ENCODE results near the gene KCNJ2.

KCNJ2 gene

DNA sequence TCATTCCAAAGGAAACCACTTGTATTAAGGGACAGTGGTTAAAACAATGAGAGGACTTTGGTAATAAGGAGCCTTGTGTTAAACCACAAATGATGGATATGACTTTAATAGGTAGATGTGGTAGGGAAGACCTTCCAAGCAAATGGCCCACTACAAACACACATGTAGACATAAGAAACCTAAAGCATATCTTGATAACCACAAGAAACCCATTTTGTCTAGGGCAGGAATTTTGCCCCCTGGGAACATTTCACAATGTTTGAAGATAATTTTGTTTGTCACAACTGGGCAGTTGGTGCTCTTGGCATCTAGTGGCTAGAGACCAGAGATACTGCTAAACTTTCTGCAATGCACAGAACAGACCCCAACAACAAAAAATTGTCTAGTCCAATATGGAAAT, 25.8 kb downstream of the KCNJ2 start:
- ATAC-seq (ENCODE audit: insufficient read depth, low read depth) (no peak), DNase-seq (no peak)
- H3K27ac ChIP-seq (ENCODE audit: low read length): no peak overlapping the region
- H3K79me2 ChIP-seq (ENCODE audit: insufficient read depth, low read length): no peaks in the 10 kb centered on the region
- H3K4me3 ChIP-seq (ENCODE audit: low read depth in 1 of 2, low read length in 2 of 2): no peak overlapping the region
- no peak overlapping the region for H3K4me2 ChIP-seq (ENCODE audit: insufficient read depth, low read length)
- no peaks in the 10 kb centered on the region for H3K9me3 ChIP-seq (ENCODE audit: insufficient read depth, low read length, severe bottlenecking)
- no peaks in the 10 kb centered on the region for H3K36me3 ChIP-seq (ENCODE audit: insufficient read depth, low read length)
- H4K20me1 ChIP-seq (ENCODE audit: insufficient read depth, low read length): no peaks in the 10 kb centered on the region
- H2AFZ ChIP-seq (ENCODE audit: low read depth, low read length): no peak overlapping the region
- H3K4me1 ChIP-seq (ENCODE audit: insufficient read depth, low read length): no peaks in the 10 kb centered on the region
- no peak overlapping the region for H3K9ac ChIP-seq (ENCODE audit: low read depth, low read length)
- no peaks in the 10 kb centered on the region for H3K27me3 ChIP-seq (ENCODE audit: insufficient read depth, low read length, poor library complexity)
- TF ChIP-seq EZH2 (IDR thresholded peaks at IDR 0.05; ENCODE audit: borderline replicate concordance, low read depth, low read length, severe bottlenecking): no peak
- TF ChIP-seq, protein P1, sequence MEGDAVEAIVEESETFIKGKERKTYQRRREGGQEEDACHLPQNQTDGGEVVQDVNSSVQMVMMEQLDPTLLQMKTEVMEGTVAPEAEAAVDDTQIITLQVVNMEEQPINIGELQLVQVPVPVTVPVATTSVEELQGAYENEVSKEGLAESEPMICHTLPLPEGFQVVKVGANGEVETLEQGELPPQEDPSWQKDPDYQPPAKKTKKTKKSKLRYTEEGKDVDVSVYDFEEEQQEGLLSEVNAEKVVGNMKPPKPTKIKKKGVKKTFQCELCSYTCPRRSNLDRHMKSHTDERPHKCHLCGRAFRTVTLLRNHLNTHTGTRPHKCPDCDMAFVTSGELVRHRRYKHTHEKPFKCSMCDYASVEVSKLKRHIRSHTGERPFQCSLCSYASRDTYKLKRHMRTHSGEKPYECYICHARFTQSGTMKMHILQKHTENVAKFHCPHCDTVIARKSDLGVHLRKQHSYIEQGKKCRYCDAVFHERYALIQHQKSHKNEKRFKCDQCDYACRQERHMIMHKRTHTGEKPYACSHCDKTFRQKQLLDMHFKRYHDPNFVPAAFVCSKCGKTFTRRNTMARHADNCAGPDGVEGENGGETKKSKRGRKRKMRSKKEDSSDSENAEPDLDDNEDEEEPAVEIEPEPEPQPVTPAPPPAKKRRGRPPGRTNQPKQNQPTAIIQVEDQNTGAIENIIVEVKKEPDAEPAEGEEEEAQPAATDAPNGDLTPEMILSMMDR (IDR thresholded peaks at IDR 0.05; ENCODE audit: borderline replicate concordance, extremely low read depth, low read length, poor library complexity, severe bottlenecking): no peak

DNA sequence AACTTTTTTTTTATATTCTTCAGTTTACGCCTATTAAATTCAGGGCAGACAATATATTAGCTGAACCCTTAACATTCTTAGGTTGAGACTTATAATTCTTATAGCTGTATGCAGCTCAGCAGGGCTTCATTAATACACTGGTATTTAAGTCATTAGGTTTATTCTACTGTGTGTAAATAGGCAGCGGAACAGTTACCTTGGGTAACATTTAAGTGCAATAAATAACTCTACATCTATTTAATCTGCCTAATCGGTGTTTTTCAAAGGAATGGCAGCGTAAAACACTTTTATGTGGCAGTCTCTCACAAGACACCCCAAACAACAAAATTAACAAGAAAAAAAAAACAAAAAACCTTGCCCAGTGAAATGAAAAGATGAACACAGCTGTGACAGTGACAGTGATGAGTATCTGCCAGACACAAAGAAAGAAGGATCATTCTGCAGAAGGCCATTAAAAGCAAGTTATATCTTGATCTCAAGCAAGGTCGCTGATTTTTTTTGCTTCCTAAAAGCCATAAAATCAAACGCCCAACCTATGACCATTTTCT, 32.6 kb downstream of the KCNJ2 start:
- Histone ChIP-seq H3K9me3 (ENCODE audit: insufficient read depth, low read length, severe bottlenecking) (no peaks in the 10 kb centered on the region), H3K79me2 (ENCODE audit: insufficient read depth, low read length) (no peaks in the 10 kb centered on the region), H3K27ac (ENCODE audit: low read length) (no peak overlapping the region), H3K4me1 (ENCODE audit: insufficient read depth, low read length) (no peaks in the 10 kb centered on the region), H4K20me1 (ENCODE audit: insufficient read depth, low read length) (no peaks in the 10 kb centered on the region), H3K4me2 (ENCODE audit: insufficient read depth, low read length) (no peak overlapping the region), H3K9ac (ENCODE audit: low read depth, low read length) (no peak overlapping the region), H3K36me3 (ENCODE audit: insufficient read depth, low read length) (no peaks in the 10 kb centered on the region), H2AFZ (ENCODE audit: low read depth, low read length) (no peak overlapping the region), H3K27me3 (ENCODE audit: insufficient read depth, low read length, poor library complexity) (no peaks in the 10 kb centered on the region), H3K4me3 (ENCODE audit: low read depth in 1 of 2, low read length in 2 of 2) (no peak overlapping the region)
- TF ChIP-seq, protein P1 (IDR thresholded peaks at IDR 0.05; ENCODE audit: borderline replicate concordance, extremely low read depth, low read length, poor library complexity, severe bottlenecking): no peak
- TF ChIP-seq EZH2 (IDR thresholded peaks at IDR 0.05; ENCODE audit: borderline replicate concordance, low read depth, low read length, severe bottlenecking): no peak
- no peak for DNase-seq
- no peak for ATAC-seq (ENCODE audit: insufficient read depth, low read depth)

DNA sequence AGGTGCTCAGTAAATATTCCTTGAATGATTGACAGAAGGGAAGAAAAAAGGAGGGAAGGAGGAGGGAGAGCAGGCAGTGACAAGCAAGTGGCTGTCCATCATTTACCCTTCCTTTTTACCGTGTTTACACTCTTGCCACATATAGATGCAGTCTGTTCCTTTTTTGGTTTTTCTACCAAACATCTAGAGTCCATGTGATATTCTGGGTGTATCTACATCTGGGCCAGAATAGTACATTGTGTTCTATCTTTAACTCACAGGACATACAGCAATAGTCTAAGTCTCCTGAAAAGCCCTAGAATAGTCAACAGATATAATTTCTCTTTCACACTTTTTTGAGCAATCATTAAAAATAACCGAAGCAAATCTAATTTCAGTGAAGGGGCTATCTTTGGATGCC, 33.5 kb downstream of the KCNJ2 start:
- TF ChIP-seq EZH2 (IDR thresholded peaks at IDR 0.05; ENCODE audit: borderline replicate concordance, low read depth, low read length, severe bottlenecking): no peak
- TF ChIP-seq, protein P1 (IDR thresholded peaks at IDR 0.05; ENCODE audit: borderline replicate concordance, extremely low read depth, low read length, poor library complexity, severe bottlenecking): no peak
- Histone ChIP-seq H3K79me2 (ENCODE audit: insufficient read depth, low read length) (no peaks in the 10 kb centered on the region), H2AFZ (ENCODE audit: low read depth, low read length) (no peak overlapping the region), H3K9ac (ENCODE audit: low read depth, low read length) (no peak overlapping the region), H4K20me1 (ENCODE audit: insufficient read depth, low read length) (no peaks in the 10 kb centered on the region), H3K4me1 (ENCODE audit: insufficient read depth, low read length) (no peaks in the 10 kb centered on the region), H3K27ac (ENCODE audit: low read length) (no peak overlapping the region), H3K4me2 (ENCODE audit: insufficient read depth, low read length) (no peak overlapping the region), H3K36me3 (ENCODE audit: insufficient read depth, low read length) (no peaks in the 10 kb centered on the region), H3K9me3 (ENCODE audit: insufficient read depth, low read length, severe bottlenecking) (no peaks in the 10 kb centered on the region), H3K27me3 (ENCODE audit: insufficient read depth, low read length, poor library complexity) (no peaks in the 10 kb centered on the region), H3K4me3 (ENCODE audit: low read depth in 1 of 2, low read length in 2 of 2) (no peak overlapping the region)
- no peak for DNase-seq
- no peak for ATAC-seq (ENCODE audit: insufficient read depth, low read depth)

DNA sequence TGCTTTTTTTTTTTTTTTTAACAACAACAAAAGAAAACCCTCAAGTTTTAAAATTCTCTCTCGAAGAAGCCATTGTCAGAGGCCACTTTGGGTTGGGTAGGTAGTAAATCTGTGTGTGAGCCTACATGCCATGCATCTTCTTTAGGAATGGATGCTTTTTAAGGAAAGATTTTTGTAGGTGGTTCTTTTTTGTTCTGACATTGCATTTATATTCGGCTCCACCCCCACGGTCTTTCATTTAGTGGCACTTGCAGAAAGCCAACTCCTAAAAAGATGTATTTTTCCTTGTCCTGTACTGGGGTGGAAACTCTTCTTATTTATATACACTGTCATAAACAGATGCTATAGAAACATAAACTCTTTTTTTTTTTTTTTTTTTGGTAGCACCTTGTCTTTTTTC, 35.1 kb downstream of the KCNJ2 start:
- Histone ChIP-seq H3K9ac (ENCODE audit: low read depth, low read length) (no peak overlapping the region), H3K4me3 (ENCODE audit: low read depth in 1 of 2, low read length in 2 of 2) (no peak overlapping the region), H3K4me1 (ENCODE audit: insufficient read depth, low read length) (no peaks in the 10 kb centered on the region), H3K79me2 (ENCODE audit: insufficient read depth, low read length) (no peaks in the 10 kb centered on the region), H3K27me3 (ENCODE audit: insufficient read depth, low read length, poor library complexity) (no peaks in the 10 kb centered on the region), H3K4me2 (ENCODE audit: insufficient read depth, low read length) (no peak overlapping the region), H3K36me3 (ENCODE audit: insufficient read depth, low read length) (no peaks in the 10 kb centered on the region), H2AFZ (ENCODE audit: low read depth, low read length) (no peak overlapping the region), H4K20me1 (ENCODE audit: insufficient read depth, low read length) (no peaks in the 10 kb centered on the region), H3K9me3 (ENCODE audit: insufficient read depth, low read length, severe bottlenecking) (no peaks in the 10 kb centered on the region), H3K27ac (ENCODE audit: low read length) (no peak overlapping the region)
- DNase-seq (no peak), ATAC-seq (ENCODE audit: insufficient read depth, low read depth) (no peak)
- TF ChIP-seq, protein P1 (IDR thresholded peaks at IDR 0.05; ENCODE audit: borderline replicate concordance, extremely low read depth, low read length, poor library complexity, severe bottlenecking): no peak

Measured in DND-41 (cell line).